GM18861 (cell line): ENCODE data around the gene ILKAP.

Experiments
- ATAC-seq: cut with Tn5 transposase; IDR thresholded peaks from one replicate; pipeline ENCODE4 v1.9.1; 2021; ENCODE audit not compliant: unreplicated experiment

The ILKAP gene

DNA sequence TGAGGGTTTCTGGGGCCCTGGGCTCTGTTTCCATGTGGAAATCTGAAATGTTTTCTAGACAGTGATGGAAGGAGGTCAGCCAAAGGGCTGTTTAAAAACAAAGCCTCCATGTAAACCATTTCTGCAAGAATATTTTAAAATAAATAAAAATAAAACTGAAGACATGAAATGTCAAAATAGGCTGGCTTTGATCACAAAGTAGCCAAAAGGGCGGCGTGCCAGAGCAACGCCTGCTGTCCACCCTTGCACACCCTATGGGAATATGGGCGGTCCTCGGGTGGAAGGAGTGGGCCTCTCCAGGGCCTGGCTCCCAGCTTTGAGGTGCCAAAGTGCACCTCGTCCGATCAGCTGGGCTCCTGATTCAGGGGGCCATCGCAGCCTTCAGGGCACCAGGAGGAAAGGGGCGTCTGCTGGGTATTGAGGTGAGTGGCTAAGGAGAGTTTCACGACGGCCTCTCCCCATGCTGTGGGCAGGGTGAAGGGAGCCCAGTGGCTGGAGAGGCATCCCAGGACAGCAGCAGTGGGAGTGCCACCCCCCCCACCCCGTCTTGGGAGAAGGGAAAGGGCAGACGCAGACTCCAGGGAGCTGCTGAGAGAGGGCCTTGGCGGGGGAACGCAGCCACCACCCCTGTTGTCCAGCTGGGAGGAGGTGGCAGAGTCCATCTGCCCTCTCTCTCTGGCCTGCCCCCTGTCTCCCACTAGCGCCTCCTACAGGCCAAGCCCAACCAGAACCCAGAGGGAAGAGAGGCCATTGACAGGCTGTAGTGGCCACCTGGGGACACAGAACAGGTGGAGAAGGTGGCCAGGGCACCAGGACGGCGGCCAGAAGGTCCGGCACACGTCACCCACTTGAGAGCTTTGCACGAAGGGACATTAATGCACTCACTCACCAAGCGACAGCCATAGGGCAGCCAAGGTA lies 50.5 kb downstream of the ILKAP start:
- ATAC-seq: no peak

DNA sequence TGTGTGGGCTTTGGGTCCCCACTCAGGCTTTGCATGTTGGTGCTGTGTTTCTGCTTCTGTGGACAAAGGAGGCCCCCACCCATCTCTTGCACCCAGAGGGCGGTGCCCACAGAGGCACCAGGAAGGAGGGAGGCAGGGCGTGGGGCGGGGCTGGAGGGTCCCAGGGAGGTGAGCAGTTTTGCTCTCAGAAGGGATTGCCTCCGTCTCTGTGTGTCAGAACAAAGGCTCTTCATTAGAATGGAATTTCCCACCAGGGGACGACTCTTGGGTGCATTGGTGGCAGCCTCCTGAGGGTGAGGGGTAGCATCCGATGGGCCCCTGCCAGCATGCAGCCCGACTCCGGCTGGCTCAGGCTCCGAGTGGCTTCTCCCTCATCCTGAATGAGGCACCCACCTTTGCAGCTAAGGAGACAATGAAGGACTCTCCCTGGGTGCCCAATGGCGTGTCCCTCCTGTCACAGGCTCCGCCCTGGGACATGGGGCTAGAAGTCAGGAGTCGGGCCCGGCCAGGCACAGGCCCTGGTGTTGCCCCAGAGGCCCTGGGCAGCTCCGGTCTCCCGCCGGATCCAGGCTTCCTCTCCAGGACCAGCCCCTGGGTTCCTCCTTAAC lies 51.8 kb downstream of the ILKAP start:
- no peak for ATAC-seq

DNA sequence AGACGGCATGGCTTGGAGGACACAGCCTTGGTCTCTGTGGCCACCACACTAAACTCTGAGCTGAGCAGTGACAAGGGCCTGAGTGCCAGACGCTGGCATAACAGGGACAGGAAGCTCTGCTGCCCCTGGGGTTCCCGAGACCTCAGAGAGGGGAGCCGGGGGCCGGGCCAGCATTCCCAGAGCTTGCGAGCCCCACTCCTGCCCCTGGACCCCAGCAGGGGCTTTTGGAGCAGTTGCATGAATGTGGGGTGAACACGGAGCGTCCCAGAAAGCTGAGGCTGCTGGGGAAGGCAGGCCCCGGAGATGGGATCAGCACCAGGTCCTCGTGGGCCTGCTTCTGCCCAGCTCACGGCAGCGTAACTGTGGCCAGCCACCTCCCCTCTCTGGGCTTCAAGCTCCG lies 52.3 kb downstream of the ILKAP start:
- no peak for ATAC-seq

DNA sequence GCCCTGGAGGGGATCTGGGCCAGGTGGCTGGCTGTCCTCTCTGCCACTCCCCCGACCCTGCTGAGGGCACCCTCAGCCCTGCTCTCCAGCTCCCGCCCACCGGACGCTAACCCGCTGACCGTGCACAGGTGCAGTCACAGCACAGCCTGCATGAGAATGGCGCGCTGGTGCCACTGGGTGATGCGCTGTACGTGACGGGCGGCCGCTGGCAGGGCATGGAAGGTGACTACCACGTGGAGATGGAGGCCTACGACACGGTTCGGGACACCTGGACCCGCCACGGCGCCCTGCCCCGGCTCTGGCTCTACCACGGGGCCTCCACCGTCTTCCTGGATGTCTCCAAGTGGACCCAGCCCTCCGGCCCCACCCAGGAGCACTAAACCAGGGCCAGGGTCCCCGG lies 52.8 kb downstream of the ILKAP start:
- no peak for ATAC-seq

DNA sequence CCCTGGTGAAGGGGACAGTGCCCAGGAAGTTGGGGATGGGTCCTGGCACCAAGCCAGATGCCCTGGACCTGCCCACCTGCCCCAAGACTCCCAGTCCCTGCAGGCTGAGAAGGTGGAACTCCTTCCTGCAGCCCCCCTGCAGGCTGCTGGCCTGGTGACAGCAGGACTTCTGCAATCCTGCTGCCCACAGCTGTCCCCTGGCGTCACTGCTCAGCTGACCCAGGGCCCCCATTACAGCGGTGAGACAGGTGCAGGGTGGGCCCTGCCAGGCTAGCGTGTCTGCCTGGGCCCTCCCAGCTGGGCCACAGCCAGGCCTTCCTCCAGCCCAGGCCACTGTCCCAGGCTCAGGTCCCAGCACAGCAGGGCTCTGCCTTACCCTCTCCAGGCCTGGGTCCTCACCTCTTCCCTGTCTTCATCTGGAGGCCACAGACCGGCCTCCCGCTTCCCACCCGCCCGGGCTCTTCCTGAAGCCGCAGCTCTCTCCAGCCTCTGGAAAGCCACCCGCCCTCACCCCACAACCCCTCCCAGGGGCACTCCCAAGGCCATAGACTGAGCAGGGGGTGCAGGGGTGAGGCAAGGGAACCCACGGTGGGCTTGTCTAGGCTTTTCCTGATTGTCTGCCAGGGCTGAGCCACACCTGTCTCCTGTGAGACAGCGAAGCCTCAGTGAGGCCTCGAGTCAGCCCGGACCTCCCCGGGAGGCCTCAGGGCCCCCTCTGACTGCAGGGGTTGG lies 53.5 kb downstream of the ILKAP start:
- ATAC-seq: no peak

DNA sequence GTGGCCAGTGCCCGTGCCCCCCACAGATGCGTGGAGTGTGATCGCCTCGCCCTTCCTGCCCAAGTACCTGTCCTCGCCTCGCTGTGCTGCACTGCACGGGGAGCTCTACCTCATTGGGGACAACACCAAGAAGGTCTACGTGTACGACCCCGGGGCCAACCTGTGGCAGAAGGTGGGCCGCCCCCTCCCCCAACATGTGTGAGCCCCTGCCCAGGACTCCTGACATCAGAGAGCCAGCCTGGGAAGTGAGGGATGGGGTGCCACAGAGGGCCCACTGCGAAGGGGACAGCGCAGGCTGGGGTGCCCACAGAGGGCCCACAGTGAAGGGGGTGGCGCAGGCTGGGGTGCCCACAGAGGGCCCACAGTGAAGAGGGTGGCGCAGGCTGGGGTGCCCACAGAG lies 54.5 kb downstream of the ILKAP start:
- no peak for ATAC-seq

DNA sequence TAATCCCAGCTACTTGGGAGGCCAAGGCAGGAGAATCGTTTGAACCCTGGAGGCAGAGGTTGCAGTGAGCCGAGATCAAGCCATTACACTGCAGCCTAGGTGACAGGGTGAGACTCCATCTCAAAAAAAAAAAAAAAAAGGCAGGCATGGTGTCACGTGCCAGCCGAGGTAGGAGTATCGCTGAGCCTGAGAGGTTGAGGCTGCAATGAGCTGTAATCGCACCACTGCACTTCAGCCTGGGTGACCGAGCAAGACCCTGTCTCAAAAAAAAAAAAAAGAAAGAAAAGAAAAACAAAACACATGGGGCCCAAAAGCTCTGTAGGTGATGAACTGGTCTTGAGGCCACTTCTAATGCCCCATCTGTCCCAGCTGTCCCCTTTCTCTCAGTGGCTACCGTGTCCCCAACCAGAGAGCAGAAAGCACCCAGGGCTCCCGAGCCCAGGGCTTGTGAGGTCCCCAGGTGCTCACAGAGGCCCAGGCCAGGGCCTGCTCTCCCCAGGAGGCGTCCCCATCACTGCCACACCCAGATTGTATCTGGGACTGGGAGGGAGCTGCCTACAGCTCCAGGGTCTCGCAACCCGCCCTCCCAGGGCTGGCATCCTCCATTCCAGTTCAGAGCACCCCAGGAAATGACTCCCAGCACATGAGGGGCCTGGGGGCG lies 56.5 kb downstream of the ILKAP start:
- ATAC-seq: no peak

DNA sequence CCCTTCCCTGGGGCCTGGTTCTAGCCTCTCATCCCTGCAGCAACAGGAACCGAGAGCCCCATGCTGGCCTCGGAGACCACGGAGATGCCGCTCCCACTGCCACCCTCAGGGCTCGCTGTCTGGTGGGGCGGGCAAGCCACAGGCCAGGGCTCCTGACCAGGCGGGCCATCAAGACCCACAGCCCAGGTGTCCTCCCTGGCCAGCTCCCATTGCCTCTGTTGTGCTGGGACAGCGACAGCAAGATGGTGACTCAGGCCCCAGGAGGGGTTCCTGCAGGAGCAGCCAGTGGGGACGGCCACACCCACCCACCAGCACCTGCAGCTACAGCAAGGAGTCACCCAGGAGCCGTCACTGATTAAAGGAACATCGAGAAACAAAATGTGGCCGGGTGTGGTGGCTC lies 57.6 kb downstream of the ILKAP start:
- ATAC-seq: no peak

DNA sequence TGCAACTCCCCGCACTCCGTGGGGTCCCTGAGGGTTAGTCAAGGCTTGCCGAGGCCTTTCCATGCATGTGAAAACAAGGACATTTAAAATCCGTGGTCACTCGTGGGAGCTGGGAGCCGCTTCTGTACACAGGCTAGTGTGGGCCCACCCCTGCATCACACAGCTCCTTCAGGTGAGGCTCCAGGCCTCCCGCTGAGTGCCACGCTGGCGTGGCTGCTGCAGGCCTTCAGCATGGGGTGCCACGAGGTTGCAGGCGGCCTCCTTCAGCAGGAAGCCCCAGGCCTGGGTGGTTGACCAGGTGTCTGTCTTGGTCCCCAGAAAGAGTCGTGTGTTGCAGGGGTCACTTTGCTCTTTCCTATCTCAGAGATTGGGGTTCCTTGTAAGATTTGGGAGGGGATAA lies 58.4 kb downstream of the ILKAP start:
- ATAC-seq: no peak

DNA sequence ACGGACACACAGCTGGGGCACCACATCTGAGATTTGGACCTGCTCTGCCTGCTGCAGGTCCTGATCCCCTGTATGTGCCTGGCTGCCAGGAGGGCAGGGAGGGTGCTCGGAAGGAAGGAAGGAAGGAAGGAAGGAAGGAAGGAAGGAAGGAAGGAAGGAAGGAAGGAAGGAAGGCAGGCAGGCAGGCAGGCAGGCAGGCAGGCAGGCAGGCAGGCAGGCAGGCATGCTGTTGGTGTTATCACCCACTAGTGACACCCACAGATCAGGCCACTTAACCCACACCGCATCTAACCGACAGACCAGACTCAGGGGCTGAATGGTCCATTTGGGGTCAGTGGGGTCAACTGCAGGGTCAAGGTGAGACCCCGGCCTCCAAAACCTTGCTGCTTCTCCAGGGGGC lies 59.2 kb downstream of the ILKAP start:
- no peak for ATAC-seq

DNA sequence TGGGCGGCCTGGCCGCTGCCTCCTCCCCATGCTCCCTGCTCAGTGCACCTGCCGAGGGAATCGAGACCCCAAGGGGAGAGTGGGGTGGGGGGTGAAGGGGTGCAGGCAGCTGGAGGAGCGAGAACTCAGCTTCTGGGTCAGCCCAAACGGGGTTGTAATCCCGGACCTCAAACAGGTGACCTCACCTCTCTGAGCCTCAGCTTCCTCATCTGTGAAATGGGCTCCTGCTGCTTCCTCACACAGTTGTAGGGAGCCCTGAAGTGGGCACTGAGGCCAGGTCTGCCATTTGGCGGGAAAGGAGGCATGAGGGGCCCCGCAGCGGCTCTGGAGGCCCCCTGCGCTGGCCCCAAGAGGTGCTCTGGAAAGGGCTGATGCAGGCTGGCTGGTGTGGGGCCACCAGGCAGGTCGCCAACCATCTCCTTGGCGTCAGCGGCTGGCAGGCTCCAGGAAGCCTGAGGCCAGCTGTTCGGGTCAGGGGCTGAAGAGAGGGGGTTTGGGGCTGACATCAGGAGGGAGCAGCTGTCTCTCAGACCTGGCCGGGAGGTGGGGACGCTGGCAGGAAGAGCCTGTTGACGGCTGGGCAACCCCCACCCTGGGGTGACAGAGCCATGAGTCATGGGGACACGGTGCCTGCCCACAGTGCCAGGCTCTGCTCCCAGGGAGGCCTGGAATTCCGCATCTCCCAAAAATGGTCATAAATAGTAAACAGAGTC lies 60.1 kb downstream of the ILKAP start:
- no peak for ATAC-seq

DNA sequence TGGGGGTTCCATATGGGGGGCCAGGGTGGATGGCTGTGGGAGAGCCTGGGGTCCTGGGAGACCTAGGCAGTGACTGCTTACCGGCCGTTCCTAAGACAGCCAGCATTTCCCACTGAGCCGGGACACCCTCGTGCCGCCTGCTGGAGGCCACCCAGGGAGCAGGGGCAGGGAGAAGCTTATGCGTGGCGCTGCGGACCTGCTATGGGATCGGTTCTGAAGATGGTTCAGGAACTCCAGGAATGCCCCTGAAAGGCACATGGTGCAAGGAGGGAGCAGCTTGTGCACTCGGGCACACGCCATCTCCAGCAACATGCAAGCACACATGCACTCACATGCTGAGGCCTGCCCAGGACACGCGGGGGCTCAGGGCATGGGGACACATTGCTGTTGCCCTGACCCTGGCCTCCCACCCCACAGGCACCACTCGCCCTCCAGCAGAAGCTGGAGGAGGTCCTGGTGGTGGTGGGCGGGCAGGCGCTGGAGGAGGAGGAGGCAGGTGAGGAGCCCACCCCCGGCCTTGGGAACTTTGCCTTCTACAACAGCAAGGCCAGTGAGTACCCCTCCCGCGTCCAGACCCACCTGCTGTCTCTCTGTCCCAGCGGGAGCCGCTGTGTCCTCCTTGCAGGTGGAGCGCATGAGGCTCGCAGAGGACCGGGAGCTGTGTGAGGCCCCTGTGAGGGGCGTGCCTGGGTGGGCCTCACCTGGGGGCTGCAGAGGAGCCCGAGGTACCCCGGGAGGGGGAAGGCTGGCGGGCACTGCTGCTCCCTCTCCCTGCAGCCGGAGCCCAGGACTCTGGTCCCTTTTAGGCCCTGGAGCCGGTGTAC lies 60.9 kb downstream of the ILKAP start:
- ATAC-seq: no peak

DNA sequence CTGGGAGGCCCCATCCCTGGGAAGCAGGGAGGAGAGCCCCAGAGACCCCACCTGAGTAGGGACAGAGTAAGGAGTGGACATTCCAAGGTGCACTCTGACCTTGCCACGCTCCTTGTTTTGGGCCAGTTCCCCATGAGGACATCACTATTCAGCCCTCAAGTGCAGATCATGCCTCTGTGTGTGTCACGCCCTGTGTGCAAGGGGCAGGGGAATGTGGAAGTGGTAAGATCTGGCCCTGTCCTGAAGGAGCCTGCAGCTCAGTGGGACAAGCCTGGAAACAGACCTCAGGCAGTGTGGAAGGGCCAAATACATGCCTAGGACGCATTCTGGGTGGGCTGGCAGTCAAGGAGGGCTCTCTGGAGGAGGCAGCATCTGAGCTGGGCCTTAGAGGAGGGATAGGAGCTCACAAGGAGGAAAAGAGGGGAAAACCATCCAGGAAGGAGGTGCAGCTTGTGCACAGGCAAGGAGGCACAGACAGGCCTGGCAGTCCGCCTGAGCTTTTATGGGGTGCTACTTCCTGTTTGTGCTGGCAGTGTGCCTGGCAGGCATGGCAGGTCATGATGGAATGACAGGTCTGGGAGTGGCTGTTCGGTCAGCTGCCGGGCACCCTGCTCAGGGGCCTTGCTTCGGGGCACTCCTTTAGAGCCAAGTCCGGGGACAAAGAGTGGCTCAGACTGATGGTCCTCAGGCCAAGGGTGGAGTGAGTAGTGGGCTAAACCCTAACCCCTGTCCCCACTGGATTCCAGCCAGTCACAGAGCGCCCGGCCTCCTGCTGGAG lies 61.8 kb downstream of the ILKAP start:
- no peak for ATAC-seq

DNA sequence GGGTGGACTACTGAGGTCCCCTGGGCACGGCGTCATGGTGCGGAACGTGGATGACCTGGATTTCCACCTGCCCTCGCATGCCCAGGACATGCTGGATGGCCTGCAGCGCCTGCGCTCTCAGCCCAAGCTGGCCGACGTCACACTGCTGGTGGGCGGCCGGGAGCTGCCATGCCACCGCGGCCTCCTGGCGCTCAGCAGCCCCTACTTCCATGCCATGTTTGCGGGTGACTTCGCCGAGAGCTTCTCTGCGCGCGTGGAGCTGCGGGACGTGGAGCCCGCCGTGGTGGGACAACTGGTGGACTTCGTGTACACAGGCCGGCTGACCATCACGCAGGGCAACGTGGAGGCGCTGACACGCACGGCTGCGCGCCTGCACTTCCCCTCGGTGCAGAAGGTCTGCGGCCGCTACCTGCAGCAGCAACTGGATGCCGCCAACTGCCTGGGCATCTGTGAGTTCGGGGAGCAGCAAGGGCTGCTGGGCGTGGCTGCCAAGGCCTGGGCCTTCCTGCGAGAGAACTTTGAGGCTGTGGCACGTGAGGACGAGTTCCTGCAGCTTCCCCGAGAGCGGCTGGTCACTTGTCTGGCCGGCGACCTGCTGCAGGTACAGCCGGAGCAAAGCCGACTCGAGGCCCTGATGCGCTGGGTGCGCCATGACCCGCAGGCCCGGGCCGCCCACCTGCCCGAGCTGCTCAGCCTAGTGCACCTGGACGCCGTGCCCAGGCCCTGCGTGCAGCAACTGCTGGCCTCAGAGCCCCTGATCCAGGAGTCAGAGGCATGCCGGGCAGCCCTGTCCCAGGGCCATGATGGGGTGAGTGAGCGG lies 62.6 kb downstream of the ILKAP start:
- no peak for ATAC-seq

DNA sequence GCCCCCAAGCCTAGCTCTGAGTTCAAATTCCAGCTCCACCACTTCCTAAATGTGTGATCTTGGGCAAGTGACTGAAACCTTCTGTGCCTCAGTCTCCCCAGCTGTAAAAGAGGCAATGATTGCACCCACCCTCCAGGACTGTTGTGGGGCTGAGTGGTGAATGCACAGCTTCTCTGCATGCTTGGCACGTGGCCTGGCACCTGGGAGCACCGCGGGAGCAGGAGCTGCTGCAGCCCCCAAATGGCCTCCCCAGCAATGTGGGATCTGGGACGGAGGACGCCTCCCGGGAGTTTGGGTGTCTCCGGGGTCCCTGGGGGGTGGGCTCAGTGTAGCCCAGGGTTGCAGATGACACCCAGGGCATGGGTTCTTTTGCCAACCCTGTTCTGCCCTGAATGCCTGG lies 63.5 kb downstream of the ILKAP start:
- ATAC-seq: no peak

DNA sequence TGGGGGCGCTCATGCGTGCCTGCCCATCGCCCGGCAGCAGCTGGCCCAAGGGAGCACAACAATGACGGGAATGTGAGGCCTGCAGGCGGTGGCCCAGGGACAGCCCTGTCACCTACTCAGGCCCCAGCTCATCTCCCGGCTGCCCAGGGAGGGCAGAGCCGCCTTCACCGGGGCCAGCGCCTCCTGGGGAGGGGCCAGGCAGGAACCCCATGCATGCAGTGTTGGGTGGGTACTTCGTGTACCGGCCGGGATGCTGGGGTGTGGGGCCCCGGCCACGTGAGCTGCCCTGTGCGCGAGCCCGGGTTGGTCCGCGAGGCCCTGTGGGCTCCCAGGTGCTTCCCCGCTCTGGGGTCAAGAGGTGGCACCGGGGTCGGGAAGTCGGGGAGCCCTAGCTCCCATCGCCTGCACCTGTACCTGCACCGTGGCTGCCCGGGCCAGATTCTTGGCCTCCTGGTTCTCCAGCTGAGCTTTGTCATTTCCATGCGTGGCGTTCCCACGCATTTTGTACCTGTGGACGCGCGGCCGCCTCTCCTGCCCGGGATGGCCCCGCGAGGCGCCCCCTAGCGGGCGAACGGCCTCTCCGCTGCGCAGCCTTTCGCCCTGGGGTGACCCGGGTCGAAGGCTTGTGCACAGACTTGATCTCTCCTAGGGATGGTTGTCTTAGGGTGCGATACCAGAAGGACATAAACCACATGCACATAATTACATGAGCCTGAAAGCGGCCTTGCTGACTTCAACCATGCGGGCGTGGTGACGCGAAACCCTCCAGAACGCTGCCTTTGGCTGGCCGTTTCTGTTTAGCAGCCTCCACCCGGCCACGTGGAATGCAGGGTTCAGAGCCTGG lies 64.1 kb downstream of the ILKAP start:
- no peak for ATAC-seq
